ENCODE measurements around the gene ADORA3. TPM values are rescaled to one million over a fixed set of nuclear protein-coding genes. Genes with fewer than 3 reads are reported as not detected.

ADORA3 gene
- total RNA-seq, 4 donors from 2014 or later, result 0.27 to 6.9 (median 3.1) TPM

GRCh38 chr1:111542187-111542586 is 38.8 kb upstream of the ADORA3 start:
- Histone ChIP-seq H3K27me3 (no peaks in the 10 kb centered on the region), H3K9me3 (no peaks in the 10 kb centered on the region), H3K4me1 (peaks cover 0 to 10% (median 3%) of the 10 kb centered on the region in 3 donors), H3K27ac (no peak overlapping the region), H3K36me3 (no peaks in the 10 kb centered on the region), H3K4me3 (no peak overlapping the region)
- no peak for DNase-seq
- TF ChIP-seq CTCF (IDR thresholded peaks at IDR 0.05) (no peak), POLR2A (IDR thresholded peaks at IDR 0.05) (no peak)
- intact Hi-C loops (cut with DNase I), result no loop called here
- 49 to 52% methylated on average over 14 of the region's 14 CpGs for WGBS, 2 donors

- intact Hi-C loops (cut with DNase I), result no loop called here
- no peak overlapping the region for H3K27ac ChIP-seq
Observed at GRCh38 chr1:111541721-111542120, 38.3 kb upstream of the ADORA3 start.

GRCh38 chr1:111540928-111541327 is 37.5 kb upstream of the ADORA3 start:
- Histone ChIP-seq H3K9me3 (no peaks in the 10 kb centered on the region), H3K27me3 (no peaks in the 10 kb centered on the region), H3K27ac (no peak overlapping the region), H3K4me1 (peaks cover 0 to 10% (median 3%) of the 10 kb centered on the region in 3 donors), H3K4me3 (no peak overlapping the region), H3K36me3 (no peaks in the 10 kb centered on the region)
- no peak for TF ChIP-seq POLR2A (IDR thresholded peaks at IDR 0.05)
- no peak for TF ChIP-seq CTCF (IDR thresholded peaks at IDR 0.05)
- WGBS, 2 donors, result 71 to 75% methylated on average over 3 of the region's 3 CpGs
- intact Hi-C loops (cut with DNase I), result no loop called here
- DNase-seq, result no peak

More at GRCh38 chr1:111541721-111542120, 38.3 kb upstream of the ADORA3 start:
- no peak overlapping the region for H3K4me3 ChIP-seq
- H3K36me3 ChIP-seq, result no peaks in the 10 kb centered on the region
- peaks cover 0 to 10% (median 3%) of the 10 kb centered on the region in 3 donors for H3K4me1 ChIP-seq
- TF ChIP-seq POLR2A (IDR thresholded peaks at IDR 0.05), result no peak
- no peak for TF ChIP-seq CTCF (IDR thresholded peaks at IDR 0.05)
- WGBS, 2 donors, result 52 to 69% methylated on average over 4 of the region's 4 CpGs
- no peaks in the 10 kb centered on the region for H3K9me3 ChIP-seq
- no peaks in the 10 kb centered on the region for H3K27me3 ChIP-seq
- no peak for DNase-seq

- no peaks in the 10 kb centered on the region for H3K9me3 ChIP-seq
- no peak for DNase-seq
- no peak overlapping the region for H3K4me3 ChIP-seq
- 72 to 73% methylated on average over 6 of the region's 6 CpGs for WGBS, 2 donors
- H3K4me1 ChIP-seq, result peaks cover 0 to 10% (median 3%) of the 10 kb centered on the region in 3 donors
- intact Hi-C loops (cut with DNase I), result no loop called here
- no peaks in the 10 kb centered on the region for H3K27me3 ChIP-seq
- TF ChIP-seq CTCF (IDR thresholded peaks at IDR 0.05) (no peak), POLR2A (IDR thresholded peaks at IDR 0.05) (no peak)
- H3K27ac ChIP-seq, result no peak overlapping the region
- no peaks in the 10 kb centered on the region for H3K36me3 ChIP-seq
Observed at GRCh38 chr1:111538343-111539025, 35.1 kb upstream of the ADORA3 start.

- no peak for DNase-seq
- intact Hi-C loops (cut with DNase I), result no loop called here
- WGBS, 2 donors, result 68 to 71% methylated on average over 14 of the region's 14 CpGs
- Histone ChIP-seq H3K9me3 (no peaks in the 10 kb centered on the region), H3K27me3 (no peaks in the 10 kb centered on the region), H3K4me3 (no peak overlapping the region), H3K4me1 (no peaks in the 10 kb centered on the region), H3K36me3 (no peaks in the 10 kb centered on the region), H3K27ac (peak overlapping the region; percentile 10 to 73 (median 58))
- TF ChIP-seq POLR2A (IDR thresholded peaks at IDR 0.05) (peak in 1 of 4 donors; percentile 25), CTCF (IDR thresholded peaks at IDR 0.05) (no peak)
Observed at GRCh38 chr1:111535256-111536191, 32.1 kb upstream of the ADORA3 start.
